GM19324 (cell line): ENCODE measurements around the gene HOXB5.

Source experiments
- ATAC-seq: cut with Tn5 transposase; IDR thresholded peaks from one replicate; pipeline ENCODE4 v1.9.1; 2021; ENCODE audit warnings: mild to moderate bottlenecking, moderate library complexity; ENCODE audit not compliant: unreplicated experiment, low FRiP score

Gene HOXB5

DNA sequence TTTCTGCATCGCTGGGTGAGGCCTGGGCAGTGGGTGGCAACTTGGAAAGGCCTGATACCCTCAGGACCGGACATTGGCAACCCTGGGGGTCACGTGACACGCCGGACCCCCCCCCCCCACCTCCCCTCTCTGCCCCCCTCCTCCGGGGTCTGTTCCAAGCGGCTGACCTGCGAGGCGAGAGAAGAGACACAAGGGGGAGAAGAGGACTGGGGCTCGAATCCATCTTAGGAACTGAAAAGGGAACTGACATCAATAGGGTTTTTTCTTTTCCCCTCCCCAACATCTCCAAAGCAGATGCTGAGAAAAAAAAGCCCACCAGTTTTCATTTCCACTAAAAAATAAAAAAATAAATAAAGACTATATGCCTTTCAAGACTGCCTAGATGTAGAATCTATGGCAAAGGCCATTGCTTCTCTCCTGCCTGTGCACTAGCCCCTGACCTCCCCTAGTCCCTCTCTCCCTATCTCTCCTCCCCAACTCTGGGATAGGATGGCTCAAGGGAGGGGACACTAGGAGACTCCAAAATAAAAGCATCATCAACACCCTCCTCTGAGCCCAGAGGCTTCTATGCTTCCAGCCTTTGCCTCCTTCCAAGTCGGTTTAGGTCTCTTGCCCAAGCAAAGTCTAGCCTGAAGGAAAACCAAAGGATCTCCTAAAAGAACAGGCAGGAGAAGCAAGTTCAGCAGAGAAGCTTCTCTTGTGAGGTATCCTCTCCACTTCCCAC, 41.0 kb downstream of the HOXB5 start:
- ATAC-seq: no peak

DNA sequence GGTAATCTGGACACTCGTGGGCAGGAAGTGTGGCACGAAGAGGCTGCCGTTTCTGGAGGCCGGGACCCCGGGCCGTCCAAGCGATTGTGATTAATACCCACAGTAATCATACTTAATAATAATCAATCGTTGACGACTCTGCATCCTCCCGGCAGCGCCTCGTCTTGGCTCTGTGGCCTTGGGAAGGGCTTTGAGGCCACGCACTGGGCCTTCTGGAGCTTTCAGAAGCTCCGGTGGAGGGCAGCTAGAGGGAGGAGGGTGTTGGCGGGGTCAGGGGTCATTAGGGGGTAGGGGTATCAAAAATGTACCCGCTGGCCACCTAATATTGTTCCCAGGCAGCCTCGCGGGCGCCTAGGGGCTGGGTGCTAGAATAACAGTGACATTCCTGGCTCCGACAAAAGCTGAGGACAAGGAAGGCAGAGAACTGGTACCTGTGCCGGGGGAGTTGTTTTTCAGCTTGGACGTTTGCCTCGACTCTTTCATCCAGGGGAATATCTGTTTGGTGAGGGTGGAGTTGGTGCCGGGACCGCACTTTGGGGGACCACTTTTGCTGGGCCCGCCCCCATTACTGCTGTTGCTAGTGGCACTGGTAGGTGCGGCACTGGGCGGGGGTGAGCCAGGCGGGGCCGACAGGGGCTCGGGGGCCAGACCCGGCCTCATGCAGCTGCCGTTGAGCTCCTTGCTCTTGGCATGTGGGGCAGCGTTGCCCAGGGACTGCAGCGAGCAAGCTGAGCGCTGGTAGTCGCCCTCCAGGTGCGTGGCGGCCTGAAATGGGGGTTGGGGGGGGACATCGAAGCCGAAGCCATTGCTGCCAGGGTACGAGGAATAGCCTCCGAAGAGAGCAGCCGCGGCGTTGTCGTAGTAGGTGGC, 41.7 kb downstream of the HOXB5 start:
- no peak for ATAC-seq

GRCh38 chr17:48551214-48551555, 42.4 kb downstream of the HOXB5 start:
- ATAC-seq: no peak

DNA sequence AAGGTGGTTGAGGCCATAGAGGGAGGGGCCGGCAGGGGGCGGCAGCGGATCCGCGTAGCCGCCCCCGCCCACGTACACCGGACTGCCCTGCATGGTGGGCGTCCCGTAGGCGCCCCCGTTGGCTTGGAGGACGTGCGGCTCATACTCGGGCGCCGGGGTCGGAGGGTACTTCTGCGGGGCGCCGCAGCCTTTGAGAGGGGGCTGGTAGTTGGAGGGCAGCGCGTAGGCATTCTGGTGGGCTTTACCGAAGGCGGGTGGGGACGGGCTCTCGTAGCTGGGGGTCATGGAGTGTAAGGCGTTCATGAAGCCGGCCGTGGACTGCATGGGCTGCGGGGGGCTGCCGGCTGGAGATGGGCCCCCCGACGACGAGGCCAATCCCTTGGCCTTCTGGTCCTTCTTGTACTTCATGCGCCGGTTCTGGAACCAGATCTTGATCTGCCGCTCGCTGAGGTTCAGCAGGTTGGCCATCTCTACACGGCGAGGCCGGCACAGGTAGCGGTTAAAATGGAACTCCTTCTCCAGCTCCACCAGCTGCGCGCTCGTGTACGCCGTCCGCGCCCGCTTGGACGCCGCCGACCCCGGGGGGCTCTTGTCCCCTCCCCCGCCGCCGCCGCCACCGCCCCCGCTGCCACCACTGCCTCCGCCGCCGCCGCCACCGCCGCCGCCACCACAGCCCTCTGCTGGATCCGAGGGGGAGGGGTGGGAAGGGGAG, 42.9 kb downstream of the HOXB5 start:
- no peak for ATAC-seq

DNA sequence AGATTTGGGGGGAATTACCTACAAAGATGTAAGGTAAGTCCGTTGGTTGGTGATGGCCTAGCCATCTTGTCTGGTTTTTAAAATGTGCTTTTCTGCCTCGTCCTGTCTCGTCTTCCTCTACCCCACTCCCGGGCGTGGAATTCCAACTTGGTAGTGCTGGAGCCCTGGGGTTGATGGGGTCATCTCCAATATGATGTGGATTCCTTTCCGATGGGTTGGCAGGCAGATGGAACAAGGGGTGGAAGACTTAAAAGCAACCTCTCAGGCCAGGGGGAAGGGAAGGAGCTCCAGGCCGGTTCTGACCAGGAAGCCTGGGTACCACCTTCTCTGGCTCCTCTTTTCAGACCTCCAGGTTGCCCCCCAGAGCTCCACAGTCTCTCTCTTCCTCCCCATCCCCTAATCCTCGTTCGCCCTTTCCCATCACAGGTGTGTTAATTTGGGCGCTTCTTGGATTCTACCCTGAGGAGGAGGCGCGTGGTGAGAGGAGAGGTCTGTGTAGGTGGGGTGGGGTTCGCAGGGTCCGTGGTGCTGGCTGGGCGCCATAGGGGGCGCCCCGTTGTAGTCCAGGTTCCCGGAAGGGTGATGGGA, 43.6 kb downstream of the HOXB5 start:
- ATAC-seq: no peak

DNA sequence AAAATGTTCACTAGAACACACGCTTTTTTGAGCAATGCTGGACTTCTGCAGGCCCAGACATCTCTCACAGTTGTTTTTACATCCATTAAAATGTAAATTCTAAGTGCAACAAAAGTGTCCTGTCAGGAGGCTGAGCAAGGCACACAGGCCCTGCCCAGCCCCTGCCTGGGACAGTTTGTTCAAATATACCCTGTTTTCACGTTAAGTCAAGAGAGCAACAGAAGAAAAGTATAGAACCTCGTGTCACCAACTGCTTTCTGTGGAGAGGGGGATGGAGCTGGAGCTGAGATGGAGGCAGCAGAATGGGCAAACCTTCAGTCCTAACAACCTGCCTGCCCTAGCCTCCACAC, 44.3 kb downstream of the HOXB5 start:
- ATAC-seq: no peak

GRCh38 chr17:48548523-48549280, 44.9 kb downstream of the HOXB5 start:
- ATAC-seq: no peak

GRCh38 chr17:48547808-48548522, 45.6 kb downstream of the HOXB5 start:
- no peak for ATAC-seq

DNA sequence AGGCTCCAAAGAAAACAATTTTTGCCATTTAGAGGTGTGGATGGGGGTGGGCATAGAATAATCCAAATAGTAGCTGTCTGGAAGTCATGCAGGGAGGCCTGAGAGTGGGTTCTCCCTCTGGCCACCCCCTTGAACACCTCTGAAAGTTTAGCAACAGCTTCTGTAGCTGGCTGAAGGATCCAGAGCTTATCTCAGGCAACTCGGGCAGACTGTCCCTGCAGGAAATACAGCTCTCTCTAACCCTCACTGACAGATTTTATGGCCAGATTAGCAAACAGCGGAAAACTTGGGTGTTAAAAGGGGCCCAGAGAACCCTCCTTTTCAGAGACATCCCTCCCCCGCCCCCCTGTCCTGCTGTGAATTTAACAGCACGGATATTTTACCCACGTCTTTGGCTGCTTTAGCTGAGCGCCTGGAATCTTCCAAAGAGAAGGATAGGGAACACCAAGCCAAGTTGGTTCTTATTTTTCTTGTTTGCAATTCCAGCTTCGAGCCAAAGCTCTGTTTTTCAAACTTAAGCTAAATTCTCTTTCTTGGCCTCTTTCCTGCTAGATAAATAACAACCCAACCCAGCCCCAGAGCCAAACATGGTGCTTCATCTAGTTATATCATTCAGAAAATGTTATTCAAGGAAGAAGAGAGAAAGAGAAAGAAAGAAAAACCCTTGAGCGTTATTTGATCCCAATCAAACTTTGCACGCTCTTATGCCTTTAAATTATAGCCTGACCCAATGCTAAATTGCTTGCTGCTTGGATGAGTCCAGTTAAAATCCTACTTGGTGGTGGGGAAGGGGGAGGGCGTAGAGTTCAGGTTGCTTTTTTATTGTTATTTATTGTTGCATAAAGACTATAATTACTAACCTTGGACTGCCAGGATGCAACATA, 46.4 kb downstream of the HOXB5 start:
- ATAC-seq: no peak

GRCh38 chr17:48546137-48546923, 47.2 kb downstream of the HOXB5 start:
- ATAC-seq: no peak

- no peak for ATAC-seq
Measured at GRCh38 chr17:48545539-48545938, 48.0 kb downstream of the HOXB5 start.

DNA sequence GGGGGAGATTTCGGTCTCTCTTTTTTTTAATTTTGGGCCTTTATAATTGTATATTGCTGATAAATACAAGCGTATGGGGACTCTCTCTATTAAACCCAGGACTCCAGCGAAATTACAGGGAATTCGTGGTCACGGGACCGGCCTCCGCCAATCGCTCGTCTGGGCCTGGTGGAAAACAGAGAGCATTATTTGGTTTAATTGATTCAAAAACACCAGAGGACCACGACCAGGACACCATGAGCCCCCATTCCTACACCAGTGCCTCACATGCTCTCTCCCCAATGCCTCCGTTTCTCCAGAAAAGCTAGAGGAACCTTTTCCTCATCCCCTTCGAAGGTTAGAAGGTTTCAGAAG, 48.6 kb downstream of the HOXB5 start, which contains the start of gene HOXB2:
Gene HOXB2, minus strand, starts transcription at position 88 of the 354 bp plus-strand sequence. CDS start 198 bp downstream, outside the sequence.
- ATAC-seq: no peak

DNA sequence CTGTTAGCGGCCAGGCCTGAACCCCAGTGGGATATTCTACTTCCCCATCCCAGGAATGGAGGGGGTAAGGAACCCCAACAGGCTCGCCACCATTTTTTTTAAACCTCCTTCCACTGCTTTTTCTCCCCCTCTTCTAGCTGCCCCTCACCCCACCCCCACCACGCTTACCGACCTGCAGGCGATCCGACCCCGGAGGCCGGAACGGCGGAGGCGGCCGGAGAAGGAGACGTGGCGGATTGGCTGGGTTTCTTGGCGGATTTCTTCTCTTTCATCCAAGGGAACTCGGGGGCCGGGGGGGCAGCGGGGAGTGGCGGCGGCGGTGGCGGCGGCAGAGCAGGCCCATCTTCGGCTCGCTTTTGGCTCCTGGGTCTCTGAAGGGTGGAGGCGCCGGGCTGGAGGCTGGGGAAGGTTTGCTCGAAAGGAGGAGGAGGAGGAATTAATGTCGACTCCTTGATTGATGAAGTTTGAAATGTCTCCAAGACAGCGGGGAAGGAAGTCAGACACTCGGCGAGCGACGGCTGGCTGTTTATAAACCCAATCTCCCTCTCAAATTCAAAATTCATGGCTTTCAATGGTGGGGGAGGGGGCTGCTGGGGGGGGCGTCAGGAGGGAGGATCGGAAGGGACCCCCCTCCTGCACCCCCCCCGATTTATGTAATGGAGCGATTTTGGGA, 49.1 kb downstream of the HOXB5 start:
- no peak for ATAC-seq

GRCh38 chr17:48543854-48544348, 49.7 kb downstream of the HOXB5 start:
- ATAC-seq: no peak

DNA sequence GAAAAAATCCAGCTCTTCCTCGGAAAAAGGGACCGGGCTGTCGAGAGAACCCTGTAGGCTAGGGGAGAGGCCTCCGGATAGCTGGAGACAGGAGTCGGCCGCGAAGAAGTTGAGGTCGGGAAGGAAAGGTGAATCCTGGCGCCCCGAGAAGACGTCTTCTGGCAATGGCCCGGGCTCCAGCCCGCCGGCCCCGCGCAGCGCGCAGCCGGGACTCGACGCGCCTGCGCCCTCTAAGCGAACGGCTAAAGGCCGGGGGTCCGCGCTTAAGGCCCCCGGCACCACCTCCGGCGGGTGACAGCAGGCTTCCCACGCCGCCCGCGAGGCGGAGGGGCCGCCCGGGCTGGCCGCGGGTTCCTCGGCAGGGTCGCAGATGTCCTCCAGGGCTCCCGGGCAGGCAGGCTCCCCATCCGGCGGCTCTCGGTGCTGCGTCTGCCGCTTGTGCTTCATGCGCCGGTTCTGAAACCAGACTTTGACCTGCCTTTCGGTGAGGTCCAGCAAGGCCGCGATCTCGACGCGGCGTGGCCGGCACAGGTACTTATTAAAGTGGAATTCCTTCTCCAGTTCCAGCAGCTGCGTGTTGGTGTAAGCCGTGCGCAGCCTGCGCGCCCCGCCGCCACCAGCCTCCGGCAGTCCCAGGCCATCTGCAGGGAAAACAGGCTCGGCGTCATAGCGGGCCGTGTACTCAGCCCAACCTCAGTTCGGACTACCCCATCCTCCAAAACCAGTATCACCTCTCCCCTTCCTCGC, 50.3 kb downstream of the HOXB5 start:
- peak; percentile 69 for ATAC-seq

- no peak for ATAC-seq
Measured at GRCh38 chr17:48542698-48543106, 50.9 kb downstream of the HOXB5 start.
